Stimulated activated memory B cell treated with anti-CD40 and anti-IgM and Interleukin-4, amounts not matched to agents 10 μg/mL and 1 μg/mL and 100 μg/mL, for 72 hours (primary cell): ENCODE results near the gene KIAA1755.

ENCODE experiments used
- ATAC-seq: fragments of 150-1000 bp; cut with Tn5 transposase; 2 replicates; pipeline ENCODE4 v1.10.0; 2021
- H3K27ac Mint-ChIP-seq: one replicate; pipeline ENCODE4 v1.8.0; 2022; ENCODE audit warnings: mild to moderate bottlenecking, mixed read lengths
- H3K27me3 Mint-ChIP-seq: one replicate; pipeline ENCODE4 v1.8.0; 2022; ENCODE audit warnings: mixed read lengths
- H3K36me3 Mint-ChIP-seq: one replicate; pipeline ENCODE4 v1.8.0; 2022; ENCODE audit warnings: mixed read lengths
- H3K4me1 Mint-ChIP-seq: one replicate; pipeline ENCODE4 v1.8.0; 2022; ENCODE audit warnings: mixed read lengths
- H3K4me3 Mint-ChIP-seq: one replicate; pipeline ENCODE4 v1.8.0; 2022; ENCODE audit warnings: mild to moderate bottlenecking, moderate library complexity, mixed read lengths
- H3K9me3 Mint-ChIP-seq: one replicate; pipeline ENCODE4 v1.8.0; 2022; ENCODE audit warnings: mixed read lengths

Gene KIAA1755

DNA sequence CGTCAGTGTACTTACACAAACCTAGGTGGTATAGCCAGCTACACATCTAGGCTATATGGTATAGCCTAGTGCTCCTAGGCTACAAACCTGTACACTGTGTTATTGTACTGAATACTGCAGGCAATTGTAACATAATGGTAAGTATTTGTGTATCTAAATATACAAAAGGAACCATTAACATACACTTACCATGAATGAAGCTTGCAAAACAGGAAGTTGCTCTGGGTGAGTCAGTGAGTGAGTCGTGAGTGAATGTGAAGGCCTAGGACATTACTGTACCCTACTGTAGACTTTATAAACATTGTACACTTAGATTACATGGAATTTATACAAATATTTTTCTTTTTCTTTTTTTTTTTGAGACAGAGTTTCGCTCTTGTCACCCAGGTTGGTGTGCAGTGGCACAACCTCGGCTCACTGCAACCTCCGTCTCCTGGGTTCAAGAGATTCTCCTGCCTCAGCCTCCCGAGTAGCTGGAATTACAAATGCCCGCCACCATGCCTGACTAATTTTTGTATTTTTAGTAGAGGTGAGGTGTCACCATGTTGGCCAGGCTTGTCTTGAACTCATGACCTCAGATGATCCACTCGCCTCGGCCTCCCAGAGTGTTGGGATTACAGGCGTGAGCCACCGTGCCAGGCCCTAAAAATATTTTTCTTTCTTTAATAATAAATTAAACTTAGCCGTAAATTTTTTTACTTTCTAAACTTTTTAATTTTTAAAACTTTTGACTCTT lies 15.4 kb upstream of the KIAA1755 start:
- peaks cover 21% of the 10 kb centered on the region for H3K27me3 Mint-ChIP-seq
- H3K27ac Mint-ChIP-seq, result no peak overlapping the region
- ATAC-seq, result no peak
- no peaks in the 10 kb centered on the region for H3K9me3 Mint-ChIP-seq
- H3K36me3 Mint-ChIP-seq, result no peaks in the 10 kb centered on the region
- no peak overlapping the region for H3K4me3 Mint-ChIP-seq
- H3K4me1 Mint-ChIP-seq, result no peaks in the 10 kb centered on the region

DNA sequence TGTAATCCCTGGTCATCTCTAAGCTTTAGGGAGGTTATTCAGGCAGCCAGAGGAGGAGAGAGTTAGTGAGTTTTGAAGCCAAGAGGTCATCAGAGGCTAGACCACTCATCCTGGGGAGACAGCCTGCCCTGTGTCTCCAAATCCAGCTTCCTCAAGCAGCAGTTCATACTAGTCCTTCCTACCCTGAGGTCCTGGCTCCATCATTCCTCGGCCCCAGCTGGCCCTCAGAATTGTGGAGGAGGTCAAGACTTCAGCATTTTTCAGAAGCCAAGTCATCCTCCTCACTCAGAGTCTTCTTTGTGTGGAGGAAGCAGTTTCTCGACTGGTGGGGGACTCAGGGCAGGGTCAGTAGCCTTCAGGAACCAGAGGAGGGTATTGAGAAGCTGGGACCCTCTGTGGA lies 12.4 kb upstream of the KIAA1755 start:
- Mint-ChIP-seq H3K4me3 (no peak overlapping the region), H3K27ac (no peak overlapping the region), H3K36me3 (no peaks in the 10 kb centered on the region), H3K4me1 (no peaks in the 10 kb centered on the region), H3K27me3 (peaks cover 40% of the 10 kb centered on the region), H3K9me3 (peaks cover 2% of the 10 kb centered on the region)
- no peak for ATAC-seq

DNA sequence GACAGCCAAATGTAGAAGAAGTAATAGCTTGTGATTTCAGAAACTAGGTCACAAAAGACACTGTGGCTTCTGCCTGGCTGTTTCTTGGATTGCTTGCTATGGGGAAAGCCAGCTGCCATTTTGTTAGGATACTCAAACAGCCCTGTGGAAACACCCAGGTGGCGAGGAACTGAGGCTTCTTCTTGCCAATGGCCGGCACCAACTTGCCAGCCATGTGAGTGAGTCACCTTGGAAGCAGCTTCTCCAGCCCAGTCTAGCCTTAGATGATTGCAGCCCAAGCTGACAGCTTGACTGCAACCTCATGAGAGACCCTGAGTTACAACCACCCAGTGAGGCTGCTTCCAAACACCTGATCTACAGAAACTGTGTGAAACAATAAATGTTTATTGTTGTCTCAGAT lies 11.9 kb upstream of the KIAA1755 start:
- ATAC-seq, result no peak
- Mint-ChIP-seq H3K9me3 (peaks cover 2% of the 10 kb centered on the region), H3K27ac (no peak overlapping the region), H3K27me3 (peaks cover 34% of the 10 kb centered on the region), H3K4me1 (no peaks in the 10 kb centered on the region), H3K4me3 (no peak overlapping the region), H3K36me3 (no peaks in the 10 kb centered on the region)

DNA sequence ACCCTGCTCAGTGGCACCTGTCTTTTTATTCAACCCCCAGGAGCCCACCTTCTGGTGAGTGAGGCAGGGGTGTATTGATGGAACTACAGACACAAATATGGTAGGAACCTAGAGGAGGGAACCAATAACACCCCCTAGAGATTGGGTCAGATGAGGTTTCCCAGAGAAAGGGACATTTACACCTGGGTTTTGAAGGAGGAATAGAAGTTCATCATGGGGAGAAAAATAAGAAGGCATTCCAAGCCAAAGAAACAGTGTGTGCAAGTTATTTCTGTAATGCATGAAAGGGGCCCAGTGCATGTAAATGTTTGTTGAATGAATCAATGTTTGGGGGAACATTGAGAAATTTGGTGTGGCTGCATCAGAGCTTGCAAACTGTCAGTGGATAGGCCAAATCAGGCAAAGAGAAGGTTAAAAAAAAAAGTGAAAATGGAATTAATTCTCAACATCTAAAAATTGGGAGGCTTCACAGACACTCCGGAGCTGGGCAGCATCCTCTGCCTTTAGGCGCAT lies 11.1 kb upstream of the KIAA1755 start:
- Mint-ChIP-seq H3K9me3 (peaks cover 2% of the 10 kb centered on the region), H3K4me1 (no peaks in the 10 kb centered on the region), H3K36me3 (no peaks in the 10 kb centered on the region), H3K4me3 (no peak overlapping the region), H3K27me3 (peaks cover 33% of the 10 kb centered on the region), H3K27ac (no peak overlapping the region)
- no peak for ATAC-seq

DNA sequence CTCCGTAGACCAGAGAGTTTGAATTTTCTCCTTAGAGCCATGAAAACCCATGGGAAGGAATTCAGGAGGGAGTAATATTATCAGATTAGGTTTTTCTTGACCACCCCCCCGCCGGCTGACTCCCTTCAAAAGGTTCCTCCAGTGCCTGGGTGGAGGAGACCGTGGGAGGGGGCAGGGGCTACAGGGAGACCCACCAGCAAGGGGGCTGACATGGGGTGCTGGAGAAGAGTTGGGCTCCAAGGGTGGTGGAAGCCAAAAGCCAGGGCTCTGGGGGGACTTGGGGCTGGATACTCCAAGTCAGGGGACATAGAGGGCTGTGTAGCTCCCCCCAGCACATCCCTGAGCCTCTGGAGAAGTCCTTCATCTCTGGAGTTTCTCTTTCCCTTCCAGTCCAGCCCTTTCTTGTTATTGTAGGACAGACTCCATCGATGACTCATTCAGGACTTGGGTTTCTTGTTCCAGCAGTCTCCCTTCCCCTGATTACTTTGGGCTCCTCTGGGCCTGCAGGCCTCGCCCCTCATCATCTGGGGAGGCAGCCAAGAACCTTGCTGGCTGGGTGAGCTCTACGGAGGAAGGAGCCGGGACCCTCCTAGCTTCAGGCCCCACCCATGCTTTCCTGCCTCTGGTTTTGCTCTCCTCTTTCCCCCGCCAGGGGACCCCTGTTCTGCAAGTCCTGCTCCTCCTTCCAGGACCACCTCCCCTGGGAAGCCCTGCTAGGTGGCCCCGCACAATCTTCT lies 10.5 kb upstream of the KIAA1755 start:
- Mint-ChIP-seq H3K27me3 (peaks cover 33% of the 10 kb centered on the region), H3K4me3 (no peak overlapping the region), H3K36me3 (no peaks in the 10 kb centered on the region), H3K9me3 (peaks cover 2% of the 10 kb centered on the region), H3K27ac (no peak overlapping the region), H3K4me1 (no peaks in the 10 kb centered on the region)
- no peak for ATAC-seq

DNA sequence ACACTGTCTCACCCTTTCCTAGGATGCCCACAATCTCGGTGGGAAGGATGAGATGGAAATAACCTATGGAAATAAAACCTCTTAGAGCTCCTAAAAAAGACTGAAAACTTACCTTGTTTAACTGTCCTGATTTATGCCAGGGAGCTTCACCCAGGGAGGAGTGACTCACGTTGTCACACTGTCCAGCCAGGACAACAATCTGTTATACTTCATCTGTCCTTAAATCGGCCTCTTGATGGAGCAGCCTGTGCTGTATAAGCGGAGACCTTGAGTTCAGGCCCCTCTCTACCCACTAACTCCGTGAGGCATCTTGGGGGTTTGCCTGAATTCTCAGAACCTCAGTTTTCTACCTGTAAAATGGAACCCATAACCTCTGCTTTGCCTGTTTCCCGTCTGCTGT lies 9.2 kb upstream of the KIAA1755 start:
- no peak overlapping the region for H3K4me3 Mint-ChIP-seq
- H3K27me3 Mint-ChIP-seq, result peaks cover 33% of the 10 kb centered on the region
- ATAC-seq, result no peak
- peaks cover 2% of the 10 kb centered on the region for H3K9me3 Mint-ChIP-seq
- no peaks in the 10 kb centered on the region for H3K4me1 Mint-ChIP-seq
- no peak overlapping the region for H3K27ac Mint-ChIP-seq
- H3K36me3 Mint-ChIP-seq, result no peaks in the 10 kb centered on the region

DNA sequence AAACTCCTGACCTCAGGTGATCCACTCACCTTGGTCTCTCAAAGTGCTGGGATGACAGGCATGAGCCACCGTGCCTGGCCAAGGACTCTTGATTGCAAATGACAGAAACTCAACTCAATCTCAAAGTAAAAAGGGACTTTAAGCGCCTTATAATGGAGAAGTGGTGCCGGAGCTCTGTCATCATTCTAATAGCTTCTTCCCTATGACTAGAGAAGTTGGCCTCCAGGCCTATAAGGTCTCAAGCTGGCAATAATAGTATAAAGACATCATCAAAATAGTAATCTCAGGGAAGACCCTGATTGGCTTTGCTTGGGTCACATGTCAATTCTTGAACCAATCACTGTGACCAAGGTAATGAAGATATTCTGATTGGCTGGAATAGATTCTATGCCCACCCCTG lies 8.5 kb upstream of the KIAA1755 start:
- Mint-ChIP-seq H3K27ac (no peak overlapping the region), H3K36me3 (no peaks in the 10 kb centered on the region), H3K27me3 (peaks cover 33% of the 10 kb centered on the region), H3K9me3 (peaks cover 2% of the 10 kb centered on the region), H3K4me1 (no peaks in the 10 kb centered on the region), H3K4me3 (no peak overlapping the region)
- no peak for ATAC-seq

DNA sequence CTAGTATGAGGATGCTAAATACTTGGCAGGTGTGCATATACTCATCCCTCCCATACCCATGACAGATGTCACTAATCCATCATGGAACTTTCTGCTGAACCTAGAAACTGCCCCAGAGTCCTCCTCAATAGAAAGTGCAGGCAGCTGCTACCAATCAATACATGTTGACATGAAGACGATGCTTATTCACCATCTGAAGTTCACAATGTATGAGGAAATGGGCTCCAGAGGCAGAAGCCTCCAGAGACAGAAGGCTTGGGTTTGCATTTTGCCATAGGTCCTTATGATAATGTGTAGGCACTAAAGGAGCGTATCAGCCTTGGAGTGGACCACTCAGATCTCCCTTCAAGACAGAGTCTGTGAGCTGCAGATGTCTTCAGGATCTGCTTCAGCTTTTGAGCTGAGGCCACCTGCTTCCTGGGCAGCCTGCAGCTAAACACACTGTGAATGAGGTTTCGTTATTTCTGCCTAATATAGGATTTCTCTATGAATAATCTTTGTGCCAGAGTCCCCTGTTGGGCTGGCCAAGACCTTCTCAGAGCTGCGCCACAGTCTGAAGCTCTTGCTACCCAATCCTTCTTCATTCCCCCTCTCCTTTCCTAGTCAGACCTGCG lies 7.5 kb upstream of the KIAA1755 start:
- no peak overlapping the region for H3K4me3 Mint-ChIP-seq
- no peaks in the 10 kb centered on the region for H3K4me1 Mint-ChIP-seq
- no peak overlapping the region for H3K27ac Mint-ChIP-seq
- no peaks in the 10 kb centered on the region for H3K36me3 Mint-ChIP-seq
- peaks cover 33% of the 10 kb centered on the region for H3K27me3 Mint-ChIP-seq
- H3K9me3 Mint-ChIP-seq, result peaks cover 2% of the 10 kb centered on the region
- no peak for ATAC-seq

DNA sequence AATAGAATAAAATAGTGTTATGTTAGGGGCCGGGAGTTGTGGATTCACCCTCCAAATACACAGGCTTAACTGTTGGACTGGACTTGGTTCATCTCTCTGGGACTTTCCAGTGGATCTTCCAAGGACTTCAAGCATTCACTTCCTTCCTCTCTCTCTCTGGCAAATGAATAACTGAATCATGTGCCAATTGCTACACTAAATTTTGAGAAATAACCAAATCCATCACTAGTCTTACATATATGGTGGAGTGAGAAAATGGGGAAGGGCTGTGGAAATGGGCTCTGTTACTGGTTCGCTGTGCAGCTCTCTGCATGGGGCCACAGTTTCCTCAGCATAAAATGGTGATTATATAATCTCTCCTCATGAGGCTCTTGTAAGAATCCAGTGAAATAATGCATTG lies 6.8 kb upstream of the KIAA1755 start:
- peaks cover 35% of the 10 kb centered on the region for H3K27me3 Mint-ChIP-seq
- H3K36me3 Mint-ChIP-seq, result no peaks in the 10 kb centered on the region

DNA sequence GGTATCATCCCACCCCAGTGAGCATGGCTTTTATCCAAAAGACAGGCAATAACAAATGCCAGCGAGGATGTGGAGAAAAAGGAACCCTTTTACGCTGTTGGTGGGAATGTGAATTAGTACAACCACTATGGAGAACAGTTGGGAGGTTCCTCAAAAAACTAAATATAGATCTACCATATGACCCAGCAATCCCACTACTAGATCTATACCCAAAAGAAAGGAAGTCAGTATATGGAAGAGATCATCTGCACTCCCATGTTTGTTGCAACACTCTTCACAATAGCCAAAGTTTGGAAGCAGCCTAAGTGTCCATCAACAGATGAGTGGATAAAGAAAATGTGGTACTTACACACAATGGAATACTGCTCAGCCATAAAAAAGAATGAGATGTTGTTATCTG lies 5.9 kb upstream of the KIAA1755 start:
- Mint-ChIP-seq H3K9me3 (peaks cover 2% of the 10 kb centered on the region), H3K4me3 (no peak overlapping the region), H3K4me1 (no peaks in the 10 kb centered on the region), H3K27me3 (peaks cover 39% of the 10 kb centered on the region), H3K27ac (no peak overlapping the region), H3K36me3 (no peaks in the 10 kb centered on the region)
- no peak for ATAC-seq

More for the DNA sequence above, 6.8 kb upstream of the KIAA1755 start:
- H3K27ac Mint-ChIP-seq, result no peak overlapping the region
- peaks cover 2% of the 10 kb centered on the region for H3K9me3 Mint-ChIP-seq
- H3K4me1 Mint-ChIP-seq, result no peaks in the 10 kb centered on the region
- no peak for ATAC-seq
- H3K4me3 Mint-ChIP-seq, result no peak overlapping the region

DNA sequence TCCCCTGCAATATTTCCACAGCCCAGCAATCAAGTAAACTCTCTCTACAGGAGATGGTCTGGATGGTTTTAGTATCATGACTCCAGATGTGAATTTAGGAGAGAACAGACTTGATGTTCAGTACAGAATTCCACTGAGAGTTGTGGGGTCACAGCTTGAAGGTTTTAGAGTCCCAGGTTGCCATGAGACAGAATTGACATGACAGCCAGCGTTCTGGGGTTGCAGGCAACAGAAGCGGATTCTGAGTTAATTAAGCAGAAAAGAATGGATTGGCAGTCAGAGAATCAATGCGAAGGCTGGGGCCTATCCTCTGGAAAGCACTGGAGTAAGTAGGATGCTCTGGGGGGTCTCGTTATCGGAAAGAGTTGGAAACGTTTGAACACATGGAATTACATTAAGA lies 2.4 kb upstream of the KIAA1755 start:
- peaks cover 45% of the 10 kb centered on the region for H3K27me3 Mint-ChIP-seq
- no peaks in the 10 kb centered on the region for H3K9me3 Mint-ChIP-seq
- H3K4me1 Mint-ChIP-seq, result peaks cover 6% of the 10 kb centered on the region
- no peak overlapping the region for H3K27ac Mint-ChIP-seq
- no peak overlapping the region for H3K4me3 Mint-ChIP-seq
- no peak for ATAC-seq
- H3K36me3 Mint-ChIP-seq, result no peaks in the 10 kb centered on the region

DNA sequence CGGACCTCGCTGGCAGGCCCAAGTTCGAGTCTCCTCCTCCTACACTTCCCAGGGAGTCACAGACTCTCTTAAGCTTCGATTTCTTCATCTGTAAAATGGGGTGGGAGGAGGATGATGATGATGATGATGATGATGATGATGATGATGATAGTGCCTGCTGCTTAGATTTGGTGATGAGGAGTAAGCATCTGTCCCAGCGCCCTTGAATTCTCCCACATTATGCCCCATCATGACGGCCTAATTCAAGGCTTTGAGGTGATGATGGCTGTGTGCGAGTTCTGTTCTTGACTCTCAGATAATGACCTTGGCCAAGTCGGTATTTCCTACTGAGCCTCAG lies 487 bp upstream of the KIAA1755 start:
- no peaks in the 10 kb centered on the region for H3K36me3 Mint-ChIP-seq
- peaks cover 6% of the 10 kb centered on the region for H3K4me1 Mint-ChIP-seq
- H3K27ac Mint-ChIP-seq, result no peak overlapping the region
- no peaks in the 10 kb centered on the region for H3K9me3 Mint-ChIP-seq
- no peak overlapping the region for H3K4me3 Mint-ChIP-seq
- peaks cover 52% of the 10 kb centered on the region for H3K27me3 Mint-ChIP-seq
- no peak for ATAC-seq

DNA sequence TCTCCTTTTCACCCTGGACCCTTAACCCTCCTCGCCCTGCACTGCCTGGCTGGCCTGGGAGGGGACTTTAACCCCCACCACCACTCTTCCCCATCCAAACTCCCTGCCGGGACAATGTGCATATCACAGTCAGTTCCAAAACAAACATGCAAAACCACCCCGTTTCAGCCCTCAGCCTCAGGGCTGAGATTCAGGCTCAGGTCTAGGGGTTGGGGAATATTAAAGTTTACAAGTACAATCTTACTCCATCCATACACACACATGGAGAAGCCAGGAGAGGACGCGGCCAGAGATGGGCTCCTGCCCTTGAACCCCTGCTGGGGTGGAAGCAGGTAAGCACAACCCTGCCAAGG lies 534 bp downstream of the KIAA1755 start:
- Mint-ChIP-seq H3K27ac (no peak overlapping the region), H3K9me3 (no peaks in the 10 kb centered on the region), H3K4me3 (no peak overlapping the region), H3K4me1 (peaks cover 6% of the 10 kb centered on the region), H3K27me3 (peaks cover 52% of the 10 kb centered on the region), H3K36me3 (no peaks in the 10 kb centered on the region)
- no peak for ATAC-seq

DNA sequence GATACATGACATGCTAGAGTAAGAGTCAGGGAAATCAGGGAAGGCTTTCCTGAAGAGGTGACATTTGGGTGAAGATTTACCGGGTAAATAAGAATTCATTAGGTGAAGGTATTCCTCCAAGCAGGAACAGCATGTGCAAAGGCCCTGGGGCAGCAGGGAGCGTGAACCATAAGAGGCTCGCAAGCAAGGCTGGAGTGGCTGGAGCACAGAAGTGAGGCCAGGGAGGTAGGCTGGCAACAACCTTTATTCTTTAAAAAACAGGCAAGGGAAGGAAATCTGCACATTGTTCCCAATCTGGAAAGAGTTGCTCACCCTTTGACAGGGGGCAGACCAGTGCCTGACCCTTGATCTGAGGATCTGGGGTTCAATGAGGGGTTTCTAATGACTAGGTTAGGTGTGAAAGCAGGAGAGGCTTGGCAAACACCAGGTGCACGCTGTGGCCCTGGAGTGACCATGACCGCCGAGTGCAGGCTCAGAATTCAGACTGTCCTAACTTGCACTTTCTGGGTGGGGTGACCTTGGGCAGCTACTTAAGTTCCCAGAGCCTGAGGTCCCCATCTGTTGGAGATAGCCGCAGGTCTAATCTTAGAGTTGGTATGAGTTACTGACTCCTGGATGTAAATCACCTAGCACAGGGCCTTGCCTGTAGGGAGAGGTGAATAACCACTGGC lies 1.9 kb downstream of the KIAA1755 start:
- Mint-ChIP-seq H3K27ac (no peak overlapping the region), H3K36me3 (no peaks in the 10 kb centered on the region), H3K27me3 (peaks cover 53% of the 10 kb centered on the region), H3K4me1 (peaks cover 6% of the 10 kb centered on the region), H3K4me3 (no peak overlapping the region), H3K9me3 (no peaks in the 10 kb centered on the region)
- ATAC-seq, result no peak

DNA sequence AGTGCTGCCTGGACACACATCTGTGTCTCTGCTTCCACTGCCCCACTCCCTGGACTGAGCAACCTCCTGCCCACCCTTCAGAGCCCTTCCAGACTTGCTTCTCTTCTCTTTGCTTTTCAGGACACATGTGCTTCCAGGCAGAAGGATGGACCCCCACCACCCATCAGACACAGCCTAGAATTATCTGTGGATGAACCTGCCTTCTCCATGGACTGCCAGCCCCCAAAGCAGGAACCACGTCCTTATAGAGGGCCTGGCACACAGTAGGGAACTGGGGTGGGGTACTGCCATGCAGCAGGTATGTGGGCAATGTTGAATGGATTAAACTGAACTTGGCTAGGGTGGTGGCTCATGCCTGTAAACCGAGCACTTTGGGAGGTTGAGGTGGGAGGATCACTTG lies 3.6 kb downstream of the KIAA1755 start:
- Mint-ChIP-seq H3K9me3 (no peaks in the 10 kb centered on the region), H3K4me1 (peaks cover 6% of the 10 kb centered on the region), H3K4me3 (no peak overlapping the region), H3K27ac (no peak overlapping the region), H3K36me3 (no peaks in the 10 kb centered on the region), H3K27me3 (peaks cover 65% of the 10 kb centered on the region)
- ATAC-seq, result no peak
